ENCODE results near the gene YEATS4.

GRCh38 chr12:69425417-69425816, 65.9 kb downstream of the YEATS4 start:
- no peak for TF ChIP-seq CTCF (IDR thresholded peaks at IDR 0.05)
- TF ChIP-seq POLR2AphosphoS5 (IDR thresholded peaks at IDR 0.05; ENCODE audit: low read depth, low read length), result no peak
- TF ChIP-seq TCF7L2 (IDR thresholded peaks at IDR 0.05; ENCODE audit: low read depth, low read length), result no peak
- no peak for TF ChIP-seq REST (IDR thresholded peaks at IDR 0.05; ENCODE audit: insufficient read depth in 1 of 2, low read depth in 2 of 2, low read length in 1 of 2)

Data from Panc1 (cell line).